HepG2 (cell line): ENCODE data around the gene ATL2. TPM values are rescaled to one million over a fixed set of nuclear protein-coding genes. Genes with fewer than 3 reads are reported as not detected.

ENCODE experiments used
- BCL3 ChIP-seq: sonication (generic); formaldehyde crosslinking; IDR thresholded peaks from 2 replicates; pipeline ENCODE4 v1.5.1; 2020; ENCODE audit warnings: mild to moderate bottlenecking, missing genetic modification reagents, moderate library complexity
- ELF1 ChIP-seq: sonication (generic); formaldehyde crosslinking; IDR thresholded peaks from 2 replicates; pipeline ENCODE4 v1.4.0; 2020; ENCODE audit warnings: missing genetic modification reagents
- FOXJ3 ChIP-seq: sonication (generic); formaldehyde crosslinking; IDR thresholded peaks from 2 replicates; pipeline ENCODE4 v1.4.0; 2020; ENCODE audit warnings: missing genetic modification reagents, mild to moderate bottlenecking, borderline replicate concordance
- FOXK1 ChIP-seq: sonication (generic); formaldehyde crosslinking; IDR thresholded peaks from 2 replicates; pipeline ENCODE4 v1.4.0; 2020; ENCODE audit warnings: low read depth, missing genetic modification reagents, borderline replicate concordance
- HINFP ChIP-seq: sonication (generic); formaldehyde crosslinking; IDR thresholded peaks from 2 replicates; pipeline ENCODE4 v1.4.0; 2020; ENCODE audit warnings: low read depth, mild to moderate bottlenecking, missing genetic modification reagents
- MIER2 ChIP-seq: IDR thresholded peaks from 2 replicates; pipeline ENCODE4 v1.6.1; 2016; ENCODE audit warnings: missing biosample characterization, missing genetic modification reagents
- MYC ChIP-seq: sonication (generic); formaldehyde crosslinking; IDR thresholded peaks from 2 replicates; pipeline ENCODE4 v1.9.0; 2021; ENCODE audit warnings: missing genetic modification reagents, borderline replicate concordance
- NAIF1 ChIP-seq: sonication (generic); formaldehyde crosslinking; IDR thresholded peaks from 2 replicates; pipeline ENCODE4 v1.5.0; 2020; ENCODE audit warnings: mild to moderate bottlenecking, missing genetic modification reagents, borderline replicate concordance
- SALL1 ChIP-seq: sonication (generic); formaldehyde crosslinking; IDR thresholded peaks from 2 replicates; pipeline ENCODE4 v1.8.0; 2022; ENCODE audit warnings: mild to moderate bottlenecking, missing genetic modification reagents
- SRY ChIP-seq: sonication (generic); formaldehyde crosslinking; IDR thresholded peaks from 2 replicates; pipeline ENCODE4 v1.8.0; 2022; ENCODE audit warnings: mild to moderate bottlenecking, missing genetic modification reagents
- TCF7 ChIP-seq: sonication (generic); IDR thresholded peaks from 2 replicates; pipeline ENCODE4 v1.6.1; 2016; ENCODE audit warnings: antibody characterized with exemption, low read depth
- ZBTB25 ChIP-seq: IDR thresholded peaks from 2 replicates; pipeline ENCODE4 v1.6.1; 2018; ENCODE audit warnings: missing genetic modification reagents
- ZNF350 ChIP-seq: sonication (generic); formaldehyde crosslinking; IDR thresholded peaks from 2 replicates; pipeline ENCODE4 v1.4.0; 2020; ENCODE audit warnings: mild to moderate bottlenecking, low read depth, missing genetic modification reagents, borderline replicate concordance
- ZNF430 ChIP-seq: sonication (generic); formaldehyde crosslinking; IDR thresholded peaks from 2 replicates; pipeline ENCODE4 v1.9.0; 2021; ENCODE audit warnings: mild to moderate bottlenecking, missing genetic modification reagents
- ZNF615 ChIP-seq: sonication (generic); formaldehyde crosslinking; IDR thresholded peaks from 2 replicates; pipeline ENCODE4 v1.5.0; 2020; ENCODE audit warnings: mild to moderate bottlenecking, missing genetic modification reagents, borderline replicate concordance
- ZNF749 ChIP-seq: sonication (generic); formaldehyde crosslinking; IDR thresholded peaks from 2 replicates; pipeline ENCODE4 v1.8.0; 2022; ENCODE audit warnings: mild to moderate bottlenecking, missing genetic modification reagents, moderate library complexity, borderline replicate concordance
- polyA plus RNA-seq, 8 experiments: library from polyadenylated mRNA; depleted of rRNA in 3 of 8; stranded (reverse) in 7 of 8; unstranded in 1 of 8; fragments of >200 nt; fragmentation: Illumina TruSeq in 4 of 8; extraction: Trizol in 4 of 8; gene quantifications; 2 replicates each; pipeline versions ENCODE4 v1.2.1 to v1.2.3, GENCODE V29; 2011 to 2016; ENCODE audit warnings: low read depth in 4 of 8, missing spikeins in 1 of 8, mixed read lengths in 1 of 8; ENCODE audit not compliant: insufficient read depth in 1 of 8
- total RNA-seq, 5 experiments: library from RNA; depleted of rRNA; stranded (reverse); fragments of >200 nt; fragmentation: Illumina TruSeq; extraction: Trizol; gene quantifications; 2 replicates each; pipeline ENCODE4 v1.2.3, GENCODE V29; 2016; ENCODE audit warnings: low read depth in 1 of 5
- TF ChIP-seq, protein P1 (sequence below): IDR thresholded peaks from 2 replicates; pipeline ENCODE4 v1.6.1; 2016; ENCODE audit warnings: low read depth, control low read depth
- TF ChIP-seq, protein P2 (sequence below): fragments of 450-650 bp; IDR thresholded peaks from 2 replicates; pipeline ENCODE4 v1.6.1; 2017

ATL2 gene
- total and polyA plus RNA-seq, 2 of the 13 experiments (the other 11 are each of a cell fraction or from before 2014, with no cell fraction given), result 56.5 to 119 TPM

DNA sequence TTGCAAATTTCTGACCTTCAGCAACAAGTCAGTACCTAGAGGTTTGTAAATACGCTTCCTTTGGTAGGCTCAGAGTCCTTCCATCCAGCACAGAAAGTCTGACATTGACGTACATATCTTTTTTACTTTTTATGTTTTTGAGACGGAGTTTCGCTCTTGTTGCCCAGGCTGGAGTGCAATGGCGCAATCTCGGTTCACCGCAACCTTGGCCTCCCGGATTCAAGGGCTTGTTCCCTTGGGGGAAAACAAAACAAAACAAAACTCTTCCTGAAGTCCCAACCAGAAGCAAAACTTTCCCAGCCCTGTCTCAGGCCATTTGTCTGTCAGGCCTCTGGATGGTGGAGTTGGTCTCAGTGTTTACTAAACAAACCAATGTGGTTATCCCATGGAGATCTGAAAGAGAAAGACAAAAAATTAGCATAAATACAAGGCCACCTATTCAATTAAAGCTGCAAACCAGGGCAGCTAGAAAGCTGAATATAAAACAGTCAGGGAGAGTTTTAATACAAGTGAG lies 29.6 kb upstream of the ATL2 start (continued):
- TF ChIP-seq, protein P1, sequence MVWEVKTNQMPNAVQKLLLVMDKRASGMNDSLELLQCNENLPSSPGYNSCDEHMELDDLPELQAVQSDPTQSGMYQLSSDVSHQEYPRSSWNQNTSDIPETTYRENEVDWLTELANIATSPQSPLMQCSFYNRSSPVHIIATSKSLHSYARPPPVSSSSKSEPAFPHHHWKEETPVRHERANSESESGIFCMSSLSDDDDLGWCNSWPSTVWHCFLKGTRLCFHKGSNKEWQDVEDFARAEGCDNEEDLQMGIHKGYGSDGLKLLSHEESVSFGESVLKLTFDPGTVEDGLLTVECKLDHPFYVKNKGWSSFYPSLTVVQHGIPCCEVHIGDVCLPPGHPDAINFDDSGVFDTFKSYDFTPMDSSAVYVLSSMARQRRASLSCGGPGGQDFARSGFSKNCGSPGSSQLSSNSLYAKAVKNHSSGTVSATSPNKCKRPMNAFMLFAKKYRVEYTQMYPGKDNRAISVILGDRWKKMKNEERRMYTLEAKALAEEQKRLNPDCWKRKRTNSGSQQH, result peak; percentile 69; the same call in 1 of the 2 replicates
- TF ChIP-seq BCL3 (CRISPR knock-in tag) (no peak), ZNF430 (CRISPR knock-in tag) (peak; percentile 23; the same call in 1 of the 2 replicates), MYC (CRISPR knock-in tag) (no peak), ZNF350 (CRISPR knock-in tag) (peak; percentile 52), TCF7 (peak; percentile 17; the same call in 1 of the 2 replicates), HINFP (peak; percentile 39; the same call in 1 of the 2 replicates), SALL1 (peak; percentile 98), NAIF1 (CRISPR knock-in tag) (peak; percentile 91), ZBTB25 (CRISPR knock-in tag) (peak; percentile 77; the same call in 1 of the 2 replicates), SRY (CRISPR knock-in tag) (no peak), FOXJ3 (peak; percentile 84), ZNF615 (peak; percentile 86; the same call in 1 of the 2 replicates), ZNF749 (CRISPR knock-in tag) (peak; percentile 8; the same call in 1 of the 2 replicates), MIER2 (CRISPR knock-in tag) (peak; percentile 18; the same call in 1 of the 2 replicates), FOXK1 (peak; percentile 85), ELF1 (CRISPR knock-in tag) (peak; percentile 58; the same call in 1 of the 2 replicates)
- TF ChIP-seq, protein P2, sequence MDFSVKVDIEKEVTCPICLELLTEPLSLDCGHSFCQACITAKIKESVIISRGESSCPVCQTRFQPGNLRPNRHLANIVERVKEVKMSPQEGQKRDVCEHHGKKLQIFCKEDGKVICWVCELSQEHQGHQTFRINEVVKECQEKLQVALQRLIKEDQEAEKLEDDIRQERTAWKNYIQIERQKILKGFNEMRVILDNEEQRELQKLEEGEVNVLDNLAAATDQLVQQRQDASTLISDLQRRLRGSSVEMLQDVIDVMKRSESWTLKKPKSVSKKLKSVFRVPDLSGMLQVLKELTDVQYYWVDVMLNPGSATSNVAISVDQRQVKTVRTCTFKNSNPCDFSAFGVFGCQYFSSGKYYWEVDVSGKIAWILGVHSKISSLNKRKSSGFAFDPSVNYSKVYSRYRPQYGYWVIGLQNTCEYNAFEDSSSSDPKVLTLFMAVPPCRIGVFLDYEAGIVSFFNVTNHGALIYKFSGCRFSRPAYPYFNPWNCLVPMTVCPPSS, result no peak
